KBM-7 (cell line): Measurements from ENCODE around the gene EVC.

Experiments used
- DNase-seq: peaks from one replicate; pipeline ENCODE4 v3.0.0-alpha.2; 2015
- in situ Hi-C: fragments of 300-500 bp; cut with MboI; formaldehyde crosslinking; loops from 2 replicates; pipeline ENCODE4 v1.14.3; 2020; ENCODE audit warnings: low sequenced_read_pairs, low pct_unique_long_range_greater_than_20kb, mixed read lengths

EVC gene

GRCh38 chr4:5780831-5781480 lies 70.0 kb downstream of the EVC start:
- in situ Hi-C loops = no loop called here
- no peak for DNase-seq

GRCh38 chr4:5781691-5782090 lies 70.7 kb downstream of the EVC start:
- DNase-seq = no peak
- in situ Hi-C loops = no loop called here

GRCh38 chr4:5782829-5783476 lies 72.0 kb downstream of the EVC start:
- in situ Hi-C loops = no loop called here
- no peak for DNase-seq

GRCh38 chr4:5783486-5783885 lies 72.5 kb downstream of the EVC start:
- in situ Hi-C loops = no loop called here
- no peak for DNase-seq

- in situ Hi-C loops = no loop called here
- DNase-seq = no peak
Observed at GRCh38 chr4:5784021-5784420, 73.0 kb downstream of the EVC start.

GRCh38 chr4:5784960-5785611 lies 74.1 kb downstream of the EVC start:
- no peak for DNase-seq
- in situ Hi-C loops = no loop called here

GRCh38 chr4:5785806-5786680 lies 75.0 kb downstream of the EVC start:
- in situ Hi-C loops = no loop called here
- DNase-seq = no peak

- in situ Hi-C loops = no loop called here
Observed at GRCh38 chr4:5787311-5787710, 76.3 kb downstream of the EVC start.

GRCh38 chr4:5788144-5788543 lies 77.1 kb downstream of the EVC start:
- DNase-seq = no peak

More at GRCh38 chr4:5787311-5787710, 76.3 kb downstream of the EVC start:
- no peak for DNase-seq

GRCh38 chr4:5789141-5789540 lies 78.1 kb downstream of the EVC start:
- DNase-seq = no peak
- in situ Hi-C loops = no loop called here

More at GRCh38 chr4:5788144-5788543, 77.1 kb downstream of the EVC start:
- in situ Hi-C loops = no loop called here

- in situ Hi-C loops = no loop called here
- DNase-seq = no peak
Observed at GRCh38 chr4:5790546-5790857, 79.5 kb downstream of the EVC start.

GRCh38 chr4:5791654-5792053 lies 80.7 kb downstream of the EVC start:
- in situ Hi-C loops = no loop called here
- DNase-seq = no peak

GRCh38 chr4:5793514-5793913 lies 82.5 kb downstream of the EVC start:
- DNase-seq = no peak
- in situ Hi-C loops = no loop called here

- in situ Hi-C loops = no loop called here
Observed at GRCh38 chr4:5795580-5795979, 84.6 kb downstream of the EVC start.

GRCh38 chr4:5796976-5797375 lies 86.0 kb downstream of the EVC start:
- in situ Hi-C loops = no loop called here
- no peak for DNase-seq

More at GRCh38 chr4:5795580-5795979, 84.6 kb downstream of the EVC start:
- DNase-seq = no peak

GRCh38 chr4:5797866-5798265 lies 86.9 kb downstream of the EVC start:
- in situ Hi-C loops = no loop called here
- no peak for DNase-seq

GRCh38 chr4:5798462-5798861 lies 87.5 kb downstream of the EVC start:
- DNase-seq = no peak
- in situ Hi-C loops = no loop called here

GRCh38 chr4:5798946-5799345 lies 87.9 kb downstream of the EVC start:
- in situ Hi-C loops = no loop called here

GRCh38 chr4:5799406-5799805 lies 88.4 kb downstream of the EVC start:
- in situ Hi-C loops = no loop called here
- no peak for DNase-seq

More at GRCh38 chr4:5798946-5799345, 87.9 kb downstream of the EVC start:
- DNase-seq = no peak

GRCh38 chr4:5800496-5800895 lies 89.5 kb downstream of the EVC start:
- no peak for DNase-seq
- in situ Hi-C loops = no loop called here
